Nephron (organoid): ENCODE measurements around the gene DBNL.

Experiments
- H3K27ac Mint-ChIP-seq, 3 experiments: 2 replicates each; pipeline ENCODE4 v1.8.0; 2020; ENCODE audit warnings: mixed read lengths in 3 of 3, mild to moderate bottlenecking in 2 of 3, moderate library complexity in 1 of 3
- H3K27me3 Mint-ChIP-seq: 2 replicates; pipeline ENCODE4 v1.8.0; 2021; ENCODE audit warnings: low read depth, mild to moderate bottlenecking, moderate library complexity, mixed read lengths
- H3K36me3 Mint-ChIP-seq: 2 replicates; pipeline ENCODE4 v1.8.0; 2020; ENCODE audit warnings: low read depth, mixed read lengths
- H3K4me1 Mint-ChIP-seq: 2 replicates; pipeline ENCODE4 v1.8.0; 2020; ENCODE audit warnings: mixed read lengths
- H3K4me3 Mint-ChIP-seq, 3 experiments: 2 replicates each; pipeline ENCODE4 v1.8.0; 2020; ENCODE audit warnings: mild to moderate bottlenecking in 3 of 3, mixed read lengths in 3 of 3, moderate library complexity in 2 of 3
- H3K9me3 Mint-ChIP-seq: 2 replicates; pipeline ENCODE4 v1.8.0; 2020; ENCODE audit warnings: mixed read lengths
- TF ChIP-seq, protein P1 (sequence below), 3 experiments: fragments of 200-600 bp; sonication (generic); IDR thresholded peaks; one replicate each; pipeline ENCODE4 v1.5.0; 2021; ENCODE audit warnings: antibody characterized with exemption in 3 of 3; ENCODE audit not compliant: unreplicated experiment in 3 of 3

The DBNL gene

DNA sequence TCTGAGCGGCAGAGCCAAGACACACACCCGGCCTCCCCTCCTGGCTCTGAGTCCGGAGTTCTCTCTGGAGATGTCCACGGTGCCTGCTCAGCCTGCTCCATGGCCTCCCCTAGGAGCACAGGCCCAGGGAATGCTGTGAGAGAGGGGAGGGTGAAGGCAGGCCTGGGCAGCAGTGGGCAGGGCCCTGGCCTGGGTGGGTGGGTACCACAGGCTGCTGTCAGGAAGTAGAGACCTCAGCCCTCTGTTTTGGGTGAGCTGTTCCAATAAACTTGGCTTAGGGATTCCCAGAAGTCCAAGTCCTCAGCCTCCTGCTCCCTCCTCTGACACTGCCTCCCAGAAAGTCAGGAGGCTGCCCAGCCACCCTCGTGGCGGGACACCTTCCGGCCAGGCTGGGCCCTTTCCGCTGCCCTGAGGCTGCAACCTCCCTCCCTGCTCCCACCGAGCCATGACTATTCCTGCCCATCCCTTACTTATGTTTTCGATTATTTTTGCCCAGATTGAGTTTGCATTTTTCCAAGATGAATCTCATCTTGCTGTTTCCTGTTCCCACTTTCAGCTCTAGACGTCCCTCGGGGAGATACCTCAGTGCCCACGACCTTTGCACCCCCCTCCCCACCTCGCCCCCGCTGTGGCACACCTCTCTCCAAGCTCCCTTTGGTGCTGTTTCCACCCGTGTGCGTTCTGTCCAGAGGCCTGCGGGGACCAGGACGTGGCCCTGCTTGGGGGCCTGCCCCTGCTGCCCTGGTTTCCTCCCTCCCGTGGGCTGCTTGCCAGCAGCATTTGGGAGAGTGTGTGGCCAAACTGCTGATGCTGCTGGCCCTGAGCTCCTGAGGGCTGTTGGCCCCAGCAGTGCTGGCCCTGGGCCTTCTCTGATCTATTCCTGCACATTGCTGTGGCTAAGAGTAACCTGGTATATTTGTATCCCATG lies 43.7 kb downstream of the DBNL start:
- Mint-ChIP-seq H3K27me3 (no peaks in the 10 kb centered on the region), H3K27ac (peak overlapping the region; percentile 85 to 93 (median 87)), H3K9me3 (no peaks in the 10 kb centered on the region), H3K36me3 (no peaks in the 10 kb centered on the region), H3K4me3 (peak overlapping the region in 2 of 3 experiments; percentile 29 to 37), H3K4me1 (peaks cover 45% of the 10 kb centered on the region)
- TF ChIP-seq, protein P1, sequence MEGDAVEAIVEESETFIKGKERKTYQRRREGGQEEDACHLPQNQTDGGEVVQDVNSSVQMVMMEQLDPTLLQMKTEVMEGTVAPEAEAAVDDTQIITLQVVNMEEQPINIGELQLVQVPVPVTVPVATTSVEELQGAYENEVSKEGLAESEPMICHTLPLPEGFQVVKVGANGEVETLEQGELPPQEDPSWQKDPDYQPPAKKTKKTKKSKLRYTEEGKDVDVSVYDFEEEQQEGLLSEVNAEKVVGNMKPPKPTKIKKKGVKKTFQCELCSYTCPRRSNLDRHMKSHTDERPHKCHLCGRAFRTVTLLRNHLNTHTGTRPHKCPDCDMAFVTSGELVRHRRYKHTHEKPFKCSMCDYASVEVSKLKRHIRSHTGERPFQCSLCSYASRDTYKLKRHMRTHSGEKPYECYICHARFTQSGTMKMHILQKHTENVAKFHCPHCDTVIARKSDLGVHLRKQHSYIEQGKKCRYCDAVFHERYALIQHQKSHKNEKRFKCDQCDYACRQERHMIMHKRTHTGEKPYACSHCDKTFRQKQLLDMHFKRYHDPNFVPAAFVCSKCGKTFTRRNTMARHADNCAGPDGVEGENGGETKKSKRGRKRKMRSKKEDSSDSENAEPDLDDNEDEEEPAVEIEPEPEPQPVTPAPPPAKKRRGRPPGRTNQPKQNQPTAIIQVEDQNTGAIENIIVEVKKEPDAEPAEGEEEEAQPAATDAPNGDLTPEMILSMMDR (IDR thresholded peaks at IDR 0.05; ENCODE audit: unreplicated experiment in 3 of 3) = no peak

DNA sequence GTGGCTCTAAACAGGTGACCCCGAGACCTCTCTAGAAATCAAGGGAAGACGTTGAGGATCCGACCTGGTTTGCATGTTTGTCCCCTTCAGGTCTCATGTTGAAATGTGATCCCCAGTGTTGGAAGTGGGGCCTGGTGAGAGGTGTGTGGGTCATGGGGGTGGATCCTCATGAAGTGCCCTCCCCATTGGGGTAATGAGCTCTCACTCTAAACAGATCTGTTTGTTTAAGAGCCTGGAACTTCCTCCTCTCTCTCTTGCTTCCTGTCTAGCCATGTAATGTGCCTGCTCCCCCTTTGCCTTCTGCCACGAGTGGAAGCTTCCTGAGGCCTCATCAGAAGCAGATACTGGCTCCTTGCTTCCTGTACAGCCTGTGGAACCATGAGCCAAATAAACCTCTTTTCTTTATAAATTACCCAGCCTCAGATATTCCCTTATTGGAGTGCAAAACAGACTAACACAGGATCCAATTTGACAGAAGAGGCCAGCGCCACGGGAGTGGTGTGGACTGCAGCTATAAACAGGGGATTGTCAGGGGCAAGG lies 48.7 kb downstream of the DBNL start:
- Mint-ChIP-seq H3K4me3 (no peak overlapping the region), H3K27ac (peak overlapping the region in 2 of 3 experiments; percentile 51 to 57), H3K9me3 (no peaks in the 10 kb centered on the region), H3K36me3 (no peaks in the 10 kb centered on the region), H3K27me3 (peaks cover 4% of the 10 kb centered on the region), H3K4me1 (peaks cover 33% of the 10 kb centered on the region)
- TF ChIP-seq, protein P1 (IDR thresholded peaks at IDR 0.05; ENCODE audit: unreplicated experiment in 3 of 3) = no peak

DNA sequence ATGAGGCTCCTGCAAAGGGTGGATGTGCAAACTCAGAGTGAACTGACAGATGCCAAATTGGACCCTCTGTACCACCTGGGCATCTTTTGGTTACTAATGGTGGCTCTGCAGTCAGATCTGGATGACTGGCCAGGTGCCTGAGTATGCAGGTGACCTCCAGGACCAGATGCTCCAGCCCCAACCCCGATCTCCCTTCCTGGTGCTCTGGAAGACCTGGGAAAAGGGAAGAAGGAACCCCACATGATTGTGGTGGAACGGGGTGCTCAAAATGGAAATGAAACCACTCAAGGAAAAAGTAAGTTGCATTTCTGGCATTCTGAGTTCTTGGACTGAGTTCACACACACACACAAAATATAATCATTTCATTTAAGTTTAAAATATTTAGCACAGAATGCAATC lies 49.9 kb downstream of the DBNL start:
- peak overlapping the region; percentile 36 to 89 (median 84) for H3K27ac Mint-ChIP-seq
- peaks cover 27% of the 10 kb centered on the region for H3K4me1 Mint-ChIP-seq
- H3K27me3 Mint-ChIP-seq = peaks cover 4% of the 10 kb centered on the region
- H3K9me3 Mint-ChIP-seq = no peaks in the 10 kb centered on the region
- TF ChIP-seq, protein P1 (IDR thresholded peaks at IDR 0.05; ENCODE audit: unreplicated experiment in 3 of 3) = no peak
- H3K4me3 Mint-ChIP-seq = no peak overlapping the region
- no peaks in the 10 kb centered on the region for H3K36me3 Mint-ChIP-seq

DNA sequence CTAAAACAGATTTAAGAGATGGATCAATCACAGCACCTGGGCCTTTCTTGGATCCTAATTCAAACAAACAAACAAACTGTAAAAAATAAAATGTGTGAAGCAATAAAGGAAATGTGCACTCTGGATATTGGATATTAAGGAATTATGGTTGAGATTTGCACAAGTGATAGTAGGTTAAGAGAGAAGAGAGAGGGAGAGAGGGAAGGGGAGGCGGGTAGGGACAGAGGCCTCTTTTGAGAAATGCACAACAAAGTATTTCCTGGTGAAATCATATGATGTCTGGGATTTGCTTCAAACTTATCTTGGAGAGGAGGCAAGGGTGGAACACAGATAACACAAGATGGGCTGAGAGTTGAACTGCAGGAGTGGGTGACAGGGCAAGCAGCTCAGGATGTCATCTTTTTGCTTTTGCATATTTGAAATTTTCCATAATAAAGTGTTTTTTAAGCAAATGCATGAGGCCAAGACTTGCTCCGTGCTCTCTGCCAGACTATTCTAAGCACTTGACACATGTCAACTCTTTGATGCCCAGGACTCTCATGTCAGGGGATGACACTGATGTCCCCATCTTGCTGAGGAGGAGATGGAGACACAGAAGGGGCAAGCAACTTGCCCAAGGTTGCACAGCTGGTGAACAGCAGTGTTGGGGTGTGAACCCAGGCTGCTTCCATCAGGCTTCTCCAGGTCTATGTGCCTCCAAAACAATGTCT lies 50.5 kb downstream of the DBNL start:
- TF ChIP-seq, protein P1 (IDR thresholded peaks at IDR 0.05; ENCODE audit: unreplicated experiment in 3 of 3) = no peak
- Mint-ChIP-seq H3K4me3 (no peak overlapping the region), H3K27ac (peak overlapping the region; percentile 36 to 89 (median 84)), H3K4me1 (peaks cover 32% of the 10 kb centered on the region), H3K27me3 (peaks cover 4% of the 10 kb centered on the region), H3K36me3 (no peaks in the 10 kb centered on the region), H3K9me3 (no peaks in the 10 kb centered on the region)

DNA sequence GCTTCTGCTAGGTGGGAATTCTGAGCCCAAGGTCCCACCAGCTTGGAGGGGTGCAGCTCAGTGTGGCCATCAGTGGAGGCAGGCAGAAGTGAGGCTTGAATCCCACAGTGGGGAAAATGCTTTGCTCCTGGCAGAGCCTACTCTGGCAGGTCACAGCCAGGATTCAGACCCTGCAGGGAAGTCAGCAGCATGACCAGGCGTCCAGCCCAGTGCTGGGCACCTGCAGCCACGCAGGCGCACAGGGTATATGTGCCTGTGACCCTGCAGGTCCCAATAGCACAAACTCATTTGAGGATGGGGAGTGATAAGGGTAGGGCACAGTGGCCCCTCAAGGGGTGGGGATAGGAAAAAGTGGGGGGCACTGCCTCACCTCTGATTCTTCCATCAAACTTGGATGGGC lies 51.3 kb downstream of the DBNL start:
- Mint-ChIP-seq H3K9me3 (no peaks in the 10 kb centered on the region), H3K4me3 (no peak overlapping the region), H3K4me1 (peaks cover 32% of the 10 kb centered on the region), H3K36me3 (no peaks in the 10 kb centered on the region), H3K27ac (peak overlapping the region in 1 of 3 experiments; percentile 89), H3K27me3 (peaks cover 4% of the 10 kb centered on the region)
- TF ChIP-seq, protein P1 (IDR thresholded peaks at IDR 0.05; ENCODE audit: unreplicated experiment in 3 of 3) = no peak
